ENCODE data around the gene GNAT1. TPM values are rescaled to one million over a fixed set of nuclear protein-coding genes. Genes with fewer than 3 reads are reported as not detected.

GNAT1 gene
- total RNA-seq, 1 donor from 2014 or later = not detected

GRCh38 chr3:50192689-50193141 is 1.3 kb downstream of the GNAT1 start:
- no peak for TF ChIP-seq CTCF (IDR thresholded peaks at IDR 0.05)
- intact Hi-C loops (cut with micrococcal nuclease) = loop anchor here (1.0 to 5.0 kb wide), 6 partner anchors 34 to 1175 kb away; partner anchors contain the start of genes DALRD3 and SEMA3F
- Mint-ChIP-seq H3K27me3 (peaks cover 11% of the 10 kb centered on the region), H3K36me3 (ENCODE audit: low read depth) (no peaks in the 10 kb centered on the region), H3K9me3 (no peaks in the 10 kb centered on the region), H3K27ac (no peak overlapping the region), H3K4me3 (no peak overlapping the region), H3K4me1 (peaks cover 18% of the 10 kb centered on the region)
- DNase-seq = peak; percentile 82
- ATAC-seq (ENCODE audit: low read depth) = peak; percentile 72
- ChIA-PET CTCF (interaction anchor here (0.6 to 5.4 kb wide), 6 partner anchors 33 to 331 kb away, joined by 3 to 100 read pairs (median 4); no protein-coding TSS in a partner anchor), POLR2A (no interaction called here)

GRCh38 chr3:50193286-50193685 is 1.9 kb downstream of the GNAT1 start:
- Mint-ChIP-seq H3K27ac (no peak overlapping the region), H3K9me3 (no peaks in the 10 kb centered on the region), H3K36me3 (ENCODE audit: low read depth) (no peaks in the 10 kb centered on the region), H3K27me3 (peaks cover 11% of the 10 kb centered on the region), H3K4me1 (peaks cover 18% of the 10 kb centered on the region), H3K4me3 (no peak overlapping the region)
- ATAC-seq (ENCODE audit: low read depth) (no peak), DNase-seq (no peak)
- intact Hi-C loops (cut with micrococcal nuclease) = loop anchor here (2.0 to 5.0 kb wide), 3 partner anchors 38 to 1176 kb away; partner anchors contain the start of genes DALRD3 and SEMA3F
- CTCF ChIA-PET = interaction anchor here (0.5 to 5.4 kb wide), 7 partner anchors 26 to 905 kb away, joined by 3 to 100 read pairs (median 6); partner anchors contain the start of gene GNAI2
- POLR2A ChIA-PET = interaction anchor here (2.4 kb wide), 1 partner anchor 33 kb away, joined by 23 read pairs; no protein-coding TSS in a partner anchor
- no peak for TF ChIP-seq CTCF (IDR thresholded peaks at IDR 0.05)

GRCh38 chr3:50193746-50194127 is 2.3 kb downstream of the GNAT1 start:
- POLR2A ChIA-PET = interaction anchor here (1.1 to 2.4 kb wide), 5 partner anchors 12 to 78 kb away, joined by 4 to 23 read pairs (median 6); no protein-coding TSS in a partner anchor
- Mint-ChIP-seq H3K4me1 (peaks cover 18% of the 10 kb centered on the region), H3K27me3 (peaks cover 13% of the 10 kb centered on the region), H3K36me3 (ENCODE audit: low read depth) (no peaks in the 10 kb centered on the region), H3K9me3 (no peaks in the 10 kb centered on the region), H3K4me3 (peak overlapping the region; percentile 32), H3K27ac (no peak overlapping the region)
- CTCF ChIA-PET = interaction anchor here (0.5 to 5.4 kb wide), 13 partner anchors 26 to 905 kb away, joined by 3 to 100 read pairs (median 6); partner anchors contain the start of genes GNAI2 and IFRD2
- intact Hi-C loops (cut with micrococcal nuclease) = loop anchor here (1.0 to 5.0 kb wide), 5 partner anchors 39 to 1176 kb away; partner anchors contain the start of genes DALRD3 and SEMA3F
- TF ChIP-seq CTCF (IDR thresholded peaks at IDR 0.05) = no peak
- DNase-seq (no peak), ATAC-seq (ENCODE audit: low read depth) (no peak)

GRCh38 chr3:50194128-50194902 is 2.9 kb downstream of the GNAT1 start:
- intact Hi-C loops (cut with micrococcal nuclease) = loop anchor here (1.0 to 5.0 kb wide), 3 partner anchors 52 to 1177 kb away; partner anchors contain the start of gene DALRD3
- ATAC-seq (ENCODE audit: low read depth) (peak; percentile 83), DNase-seq (peak; percentile 76)

More at GRCh38 chr3:50194128-50194902, 2.9 kb downstream of the GNAT1 start:
- H3K4me1 Mint-ChIP-seq = peaks cover 18% of the 10 kb centered on the region
- H3K27ac Mint-ChIP-seq = no peak overlapping the region
- H3K4me3 Mint-ChIP-seq = peak overlapping the region; percentile 46
- CTCF ChIA-PET = interaction anchor here (0.7 to 5.4 kb wide), 23 partner anchors 11 to 493 kb away, joined by 3 to 100 read pairs (median 4); partner anchors contain the start of genes GNAI2, IFRD2 and LSMEM2
- no peak for TF ChIP-seq CTCF (IDR thresholded peaks at IDR 0.05)
- peaks cover 15% of the 10 kb centered on the region for H3K27me3 Mint-ChIP-seq
- H3K36me3 Mint-ChIP-seq (ENCODE audit: low read depth) = no peaks in the 10 kb centered on the region
- POLR2A ChIA-PET = interaction anchor here (0.6 to 2.4 kb wide), 7 partner anchors 11 to 146 kb away, joined by 3 to 23 read pairs (median 4); partner anchors contain the start of genes GNAI2 and RASSF1
- H3K9me3 Mint-ChIP-seq = no peaks in the 10 kb centered on the region

All from activated B cell treated with CpG ODN at 0.5 μM for 24 hours (primary cell).